ENCODE data around the gene PACS1.
"Not testable (repeated sequence)": the region's sequence is repeated elsewhere in the genome, so short reads cannot be mapped to it uniquely, and the experiment has no call there.

The PACS1 gene

GRCh38 chr11:66230156-66230555 lies 160.1 kb downstream of the PACS1 start:
- no peak for DNase-seq

DNA sequence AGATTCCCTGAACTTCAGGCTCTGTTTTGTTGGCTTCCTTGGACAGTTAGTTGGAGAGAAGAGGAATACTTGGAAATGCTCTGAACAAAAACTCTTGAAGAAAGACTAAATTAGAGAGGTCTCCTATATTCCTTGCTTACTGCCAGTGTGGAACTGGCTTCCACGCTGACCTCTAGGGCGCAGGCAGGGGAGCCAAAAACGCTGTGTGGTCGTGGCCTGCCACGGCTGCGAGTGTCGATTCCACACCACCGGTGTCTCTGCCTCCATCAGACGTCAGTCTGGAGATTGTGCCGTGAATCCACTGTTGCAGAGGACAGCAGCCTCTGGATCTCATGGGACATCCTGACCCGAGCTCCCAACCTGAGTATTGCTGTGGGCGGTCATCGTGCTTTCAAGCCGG lies 160.9 kb downstream of the PACS1 start:
- DNase-seq = no peak

DNA sequence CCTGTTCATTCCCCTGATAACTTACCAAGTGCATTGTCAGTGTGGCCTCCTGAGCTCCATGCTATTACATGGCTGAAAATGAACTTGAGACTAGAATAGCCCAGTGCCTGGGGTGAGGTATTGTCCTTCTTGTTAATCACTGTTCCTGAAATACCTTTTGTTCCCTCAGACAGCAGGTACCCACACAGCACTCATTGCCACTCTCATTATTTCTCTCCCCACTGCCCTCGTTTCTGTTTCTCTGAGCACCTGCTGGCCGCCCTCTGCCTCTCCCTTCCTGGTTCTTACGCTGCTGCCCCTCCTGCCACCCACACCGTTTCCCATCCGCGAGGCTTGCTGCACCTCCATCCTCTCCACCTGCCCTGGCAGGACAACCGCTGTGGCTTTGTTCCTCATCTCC lies 161.5 kb downstream of the PACS1 start:
- DNase-seq = no peak

DNA sequence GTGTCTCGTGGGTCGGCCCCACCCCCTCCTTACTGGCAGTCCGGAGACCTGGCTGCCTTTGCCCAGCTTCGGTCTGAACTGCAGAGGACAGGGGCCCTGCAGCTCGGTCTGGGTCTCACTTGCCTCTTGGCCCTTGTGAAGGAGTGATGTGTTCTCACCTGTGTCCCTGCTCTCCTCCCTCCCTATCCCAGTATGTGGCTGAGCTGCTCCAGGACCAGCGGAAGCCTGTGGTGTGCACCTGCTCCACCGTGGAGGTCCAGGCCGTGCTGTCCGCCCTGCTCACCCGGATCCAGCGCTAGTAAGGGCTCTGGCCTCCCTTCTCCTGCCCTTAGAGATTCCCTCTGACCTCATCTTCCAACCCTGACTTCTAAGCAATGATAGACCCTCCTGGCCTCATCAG lies 162.7 kb downstream of the PACS1 start:
- DNase-seq = no peak

DNA sequence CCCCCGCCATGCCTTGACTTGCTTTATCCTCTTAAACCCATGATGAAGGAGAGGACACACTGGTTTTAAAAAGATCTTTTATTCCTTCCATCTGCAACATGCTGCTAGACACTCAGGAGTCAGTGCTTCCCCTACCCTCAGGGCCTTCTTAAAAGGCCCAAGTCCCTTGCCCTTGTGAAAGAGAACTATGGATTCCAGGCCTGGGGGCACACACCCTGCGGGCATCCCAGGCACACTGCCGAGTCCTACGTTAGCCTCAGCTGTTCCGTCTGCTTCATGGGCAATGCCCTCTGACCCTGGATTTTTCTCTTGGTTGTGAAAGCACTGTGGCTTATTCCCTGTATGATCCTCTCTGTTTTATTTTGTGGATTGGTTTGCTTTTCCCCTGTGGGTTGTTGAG lies 163.2 kb downstream of the PACS1 start:
- DNase-seq = no peak

DNA sequence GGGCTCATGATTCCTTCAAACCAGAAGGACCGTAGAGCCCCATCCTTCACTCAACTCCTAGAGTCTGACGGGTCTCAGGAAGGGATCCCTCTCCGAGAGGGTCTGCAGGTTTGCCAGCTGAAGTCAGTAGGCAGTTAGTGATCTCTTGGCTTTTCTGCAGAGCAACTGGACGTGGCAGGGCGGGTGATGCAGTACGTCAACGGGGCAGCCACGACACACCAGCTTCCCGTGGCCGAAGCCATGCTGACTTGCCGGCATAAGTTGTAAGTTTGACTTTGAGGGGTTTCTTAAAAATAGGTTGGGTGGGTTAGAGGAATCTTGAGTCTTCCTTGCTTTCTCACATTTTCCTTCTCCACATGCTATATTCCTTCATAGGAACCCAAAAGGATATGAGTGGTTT lies 165.1 kb downstream of the PACS1 start:
- DNase-seq = no peak

DNA sequence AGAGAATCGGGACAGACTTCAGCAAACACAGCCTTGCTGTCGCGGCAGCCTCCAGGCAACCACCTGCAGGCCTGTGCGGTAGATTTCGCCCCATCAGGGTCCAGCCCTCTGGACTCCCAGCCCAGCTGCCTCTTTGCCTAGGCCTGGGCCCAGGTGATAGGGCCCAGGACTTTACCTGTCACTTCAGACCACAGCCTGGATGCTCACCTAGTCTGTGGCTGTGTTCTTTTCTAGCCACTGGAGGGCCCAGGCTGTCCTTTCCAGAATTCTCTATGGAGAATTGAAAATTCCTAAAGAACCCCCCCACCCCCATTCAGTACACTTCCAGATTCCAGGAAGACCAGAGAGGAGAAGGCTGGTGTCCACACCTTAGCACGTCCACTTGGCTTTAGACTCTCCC lies 167.8 kb downstream of the PACS1 start:
- DNase-seq = no peak

GRCh38 chr11:66238786-66239413 lies 168.8 kb downstream of the PACS1 start:
- no peak for DNase-seq

DNA sequence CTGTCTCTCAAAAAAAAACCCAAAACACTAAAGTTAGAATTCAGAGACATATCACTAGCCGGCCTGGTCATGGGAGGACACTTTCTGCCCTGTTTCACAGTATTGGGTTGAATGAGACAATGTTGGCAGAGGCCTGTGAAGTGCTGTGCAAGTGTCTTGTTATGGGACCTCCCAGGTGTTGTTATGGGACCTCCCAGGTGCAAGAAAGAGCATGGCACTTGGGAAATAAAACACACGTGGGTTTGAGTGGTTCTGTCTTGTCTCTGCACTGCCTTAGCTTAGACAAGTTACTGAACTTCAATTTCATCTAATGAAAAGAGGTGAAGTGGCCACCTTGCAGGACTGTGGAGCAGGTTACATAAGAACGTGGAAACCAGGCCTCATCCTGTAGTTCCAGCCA lies 169.4 kb downstream of the PACS1 start:
- no peak for DNase-seq

DNA sequence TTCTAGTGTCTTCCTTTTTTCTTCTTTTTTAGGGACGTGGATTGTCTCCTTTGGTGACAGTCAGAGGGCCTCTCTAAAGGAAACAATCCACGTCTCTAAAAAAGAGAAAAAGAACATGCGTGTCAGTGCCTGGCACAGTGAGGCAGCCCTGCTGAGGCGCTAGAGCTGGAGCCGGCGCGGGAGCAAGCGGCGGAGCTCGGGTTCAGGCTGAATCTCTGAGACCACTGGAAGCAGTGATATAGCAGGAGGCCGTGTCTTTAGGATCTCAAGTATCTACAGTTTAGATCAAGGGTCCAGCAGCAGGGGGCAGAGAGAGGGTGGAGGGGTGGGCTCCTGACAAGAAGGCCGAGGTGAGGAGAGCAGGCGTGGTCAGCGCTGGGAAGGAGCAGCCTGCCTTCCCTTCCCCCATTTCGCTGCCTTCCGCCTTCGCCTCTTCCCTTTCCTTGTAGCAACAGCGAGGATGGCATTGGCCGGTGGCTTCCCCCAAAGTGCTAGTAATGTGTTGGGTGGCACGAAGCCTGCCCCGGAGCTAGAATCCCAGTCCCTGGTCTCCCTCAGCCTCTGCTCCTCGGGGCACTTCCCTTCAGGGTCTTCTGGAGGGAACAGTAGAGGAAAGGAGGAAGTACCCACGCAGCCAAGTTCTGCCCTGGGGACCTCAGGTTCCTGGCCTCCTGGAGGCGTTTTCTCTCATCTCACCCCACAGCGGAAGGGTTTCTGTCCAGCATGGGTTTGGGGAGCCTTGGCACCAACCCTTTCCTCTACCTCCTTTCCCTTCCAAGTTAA lies 170.1 kb downstream of the PACS1 start:
- DNase-seq = no peak

GRCh38 chr11:66240781-66241136 lies 170.7 kb downstream of the PACS1 start:
- DNase-seq = no peak

DNA sequence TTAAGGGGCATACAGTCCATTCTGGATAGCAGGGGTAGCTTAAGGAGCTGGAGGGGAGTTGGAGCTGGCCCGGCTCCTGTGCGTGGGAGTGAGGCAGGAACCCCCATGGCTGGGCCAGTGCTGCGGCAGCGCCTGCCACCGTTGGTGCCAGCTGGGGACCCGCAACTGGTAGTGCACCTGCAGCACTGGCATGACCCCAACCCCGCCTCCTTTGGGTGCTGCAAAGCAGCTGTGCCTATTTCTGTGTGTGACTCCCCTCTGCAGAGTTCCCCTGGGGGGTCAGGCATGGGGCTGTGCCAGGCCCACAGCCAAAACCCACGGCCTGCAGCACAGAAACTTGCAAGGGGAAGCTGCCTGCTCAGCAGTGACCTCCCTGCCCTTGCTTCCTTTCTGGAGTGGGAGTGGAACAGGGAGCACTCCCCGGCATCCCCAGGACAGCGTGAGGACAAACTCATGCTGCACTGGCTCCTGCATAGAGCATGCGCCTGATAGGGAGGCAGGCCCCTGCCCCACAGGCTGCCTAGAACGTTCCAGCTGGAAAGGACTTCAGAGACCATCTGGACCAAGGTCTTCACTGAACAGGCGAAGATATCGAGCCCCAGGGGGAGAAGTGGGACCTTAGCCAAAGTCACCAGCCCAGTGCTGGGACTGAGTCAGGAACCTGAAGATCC lies 172.2 kb downstream of the PACS1 start:
- DNase-seq = no peak

DNA sequence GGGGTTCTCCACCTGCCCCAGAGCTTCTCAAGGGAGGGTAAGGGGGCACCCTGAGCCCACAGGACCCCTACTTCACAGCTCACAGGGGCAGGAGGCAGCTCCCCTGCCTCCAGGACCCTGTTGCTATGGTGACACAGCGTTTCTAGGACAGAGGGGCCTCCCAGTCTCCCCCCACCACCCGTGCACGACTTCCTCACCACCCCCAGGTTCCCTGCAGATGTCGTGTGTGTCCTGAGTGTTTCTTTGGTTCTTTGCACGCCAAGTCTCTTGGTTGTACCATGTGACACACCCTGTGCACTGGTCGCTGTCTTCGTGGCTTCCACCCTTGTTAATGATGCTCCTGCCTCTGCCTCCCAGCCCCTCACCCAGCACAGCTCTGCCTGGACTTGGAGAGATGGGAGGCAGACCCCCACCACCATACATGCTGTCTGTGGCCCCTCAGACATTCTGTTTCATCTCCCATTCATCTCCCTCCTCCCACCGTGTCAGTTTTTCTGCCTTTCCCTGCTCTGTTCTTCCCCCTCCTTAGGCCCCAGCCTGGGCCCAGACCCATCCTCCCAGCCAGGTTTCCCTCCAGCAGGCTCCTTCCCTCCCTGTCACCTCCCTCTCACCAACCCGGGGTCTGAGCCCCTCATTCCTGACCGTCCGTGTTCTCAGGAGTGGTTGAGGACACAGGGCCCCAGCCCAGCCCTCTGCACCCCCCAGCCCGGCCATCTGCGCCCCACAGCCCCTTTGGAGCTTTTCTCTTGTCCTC lies 173.9 kb downstream of the PACS1 start:
- no peak for DNase-seq

DNA sequence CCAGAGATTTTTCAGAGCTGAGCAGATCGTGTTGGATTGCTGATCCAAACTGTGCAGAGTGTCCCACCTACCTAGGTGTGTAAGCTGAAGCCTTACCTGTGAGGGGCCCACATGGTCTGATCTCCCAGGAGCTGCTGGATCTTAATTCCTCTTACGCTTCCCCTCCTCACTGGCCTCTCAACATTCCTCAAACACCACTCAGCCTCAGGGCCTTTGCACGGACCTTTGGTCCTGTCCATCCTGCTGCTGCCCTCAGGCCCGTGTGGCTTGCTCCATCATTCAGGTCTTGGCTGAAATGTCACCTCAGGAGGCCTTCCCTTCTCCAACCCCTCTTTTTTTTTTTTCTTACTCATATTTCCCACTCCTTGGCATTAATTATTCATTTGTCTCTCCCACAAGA lies 177.2 kb downstream of the PACS1 start:
- DNase-seq = no peak

DNA sequence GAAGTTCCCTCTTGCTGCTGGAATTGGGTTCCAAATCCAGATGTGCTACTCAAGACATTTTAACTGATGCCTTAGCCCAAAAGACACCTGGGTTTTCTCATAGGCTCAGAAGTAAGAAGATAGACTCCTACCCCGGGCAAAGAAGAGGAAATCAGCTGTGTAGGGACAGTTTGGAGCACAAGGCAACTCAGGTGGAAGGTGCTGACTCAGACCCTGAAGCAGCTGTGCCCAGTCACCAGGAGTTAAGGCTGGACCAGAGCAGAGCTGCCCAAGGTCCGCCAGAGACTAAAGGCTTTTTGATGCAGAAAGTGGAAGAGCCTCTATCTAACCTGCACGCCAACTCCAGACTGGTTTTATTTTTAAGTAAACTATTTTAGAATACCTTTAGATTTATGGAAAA lies 177.7 kb downstream of the PACS1 start:
- no peak for DNase-seq

DNA sequence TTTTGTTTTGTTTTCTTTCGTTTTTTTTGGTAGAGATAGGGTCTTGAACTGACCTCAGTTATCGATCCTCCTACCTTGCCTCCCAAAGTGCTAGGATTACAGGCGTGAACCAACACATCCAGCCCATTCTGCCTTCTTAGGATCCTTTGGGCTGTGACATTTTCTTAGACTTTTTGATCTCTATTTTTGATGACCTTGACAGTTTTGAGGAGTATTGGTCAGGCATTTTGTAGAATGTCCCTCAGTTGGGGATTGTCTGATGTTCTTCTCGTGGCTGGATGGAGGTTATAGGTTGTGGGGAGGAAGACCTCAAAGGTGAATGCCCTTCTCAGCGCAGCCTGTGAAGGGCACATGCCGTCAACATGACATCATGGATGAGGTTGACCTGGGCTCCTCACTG lies 178.8 kb downstream of the PACS1 start:
- DNase-seq = no peak

DNA sequence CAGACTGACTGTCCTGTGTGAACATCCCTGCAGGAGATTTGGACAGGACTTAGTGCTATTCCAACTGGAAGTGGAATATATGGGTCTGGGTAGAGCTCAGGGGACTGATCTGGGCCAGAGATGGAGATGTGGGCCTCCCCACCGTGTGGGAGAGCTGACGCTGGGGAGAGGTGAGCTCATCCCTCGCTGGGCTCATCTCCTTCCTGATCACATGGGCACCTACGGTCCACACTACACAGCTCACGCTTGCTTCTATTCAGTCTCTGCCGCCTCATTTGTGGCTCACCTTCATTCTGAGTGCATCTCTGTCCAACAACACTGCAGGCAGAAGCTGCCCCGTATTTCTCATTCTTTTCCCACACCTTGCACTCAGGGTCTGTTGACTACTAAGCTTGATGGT lies 181.7 kb downstream of the PACS1 start:
- DNase-seq = no peak

- not testable (repeated sequence) for DNase-seq
Observed at GRCh38 chr11:66253081-66253480, 183.0 kb downstream of the PACS1 start.

DNA sequence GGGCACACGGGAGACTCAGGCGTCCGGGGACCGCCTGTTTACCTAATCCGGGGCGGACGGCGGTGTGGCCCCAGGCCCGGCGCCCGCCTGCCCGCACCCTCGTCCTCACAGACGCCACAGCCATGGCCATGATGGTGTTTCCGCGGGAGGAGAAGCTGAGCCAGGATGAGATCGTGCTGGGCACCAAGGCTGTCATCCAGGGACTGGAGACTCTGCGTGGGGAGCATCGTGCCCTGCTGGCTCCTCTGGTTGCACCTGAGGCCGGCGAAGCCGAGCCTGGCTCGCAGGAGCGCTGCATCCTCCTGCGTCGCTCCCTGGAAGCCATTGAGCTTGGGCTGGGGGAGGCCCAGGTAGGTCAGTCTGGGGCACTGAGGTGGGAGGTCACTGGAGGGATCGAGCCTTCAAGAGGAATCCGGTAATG lies 188.4 kb downstream of the PACS1 start:
- DNase-seq = no peak

DNA sequence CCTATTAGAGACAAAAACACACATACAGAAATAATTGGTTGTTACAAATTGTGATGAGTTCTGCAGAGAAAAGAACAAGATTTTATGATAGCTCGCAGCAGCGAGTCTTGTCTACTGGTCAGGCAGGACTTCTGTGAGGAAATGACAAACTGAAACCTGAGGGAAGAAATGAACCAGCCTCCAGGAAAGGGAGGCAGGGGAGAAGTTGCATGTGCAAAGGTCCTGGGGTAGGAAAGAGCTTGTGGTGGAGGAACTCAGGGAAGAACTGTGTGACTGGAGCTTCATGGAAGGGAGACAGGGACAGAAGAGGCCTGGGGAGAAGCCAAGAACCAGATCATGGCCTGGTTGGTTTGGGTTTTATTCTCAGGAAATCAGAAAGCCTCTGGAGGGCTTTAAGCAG lies 189.2 kb downstream of the PACS1 start:
- no peak for DNase-seq

DNA sequence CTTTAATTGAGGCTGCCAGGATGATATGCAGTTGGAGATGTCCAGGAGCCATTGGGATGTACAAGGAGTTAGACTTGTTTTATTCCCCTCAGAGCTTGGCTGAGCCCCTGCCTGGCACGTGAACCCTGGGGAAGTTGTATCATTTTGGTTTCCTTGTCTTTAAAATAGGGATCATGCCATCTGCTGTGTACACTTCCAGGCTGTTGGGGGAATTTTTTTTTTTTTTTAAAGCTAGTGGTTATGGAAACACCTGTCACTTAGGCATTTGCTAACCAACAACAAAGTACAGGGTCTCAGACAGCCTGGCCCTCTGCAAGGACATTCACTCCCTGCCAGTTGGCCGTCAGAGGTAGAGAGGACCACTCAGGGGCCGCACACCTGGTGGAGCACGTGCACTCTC lies 189.9 kb downstream of the PACS1 start:
- no peak for DNase-seq

DNA sequence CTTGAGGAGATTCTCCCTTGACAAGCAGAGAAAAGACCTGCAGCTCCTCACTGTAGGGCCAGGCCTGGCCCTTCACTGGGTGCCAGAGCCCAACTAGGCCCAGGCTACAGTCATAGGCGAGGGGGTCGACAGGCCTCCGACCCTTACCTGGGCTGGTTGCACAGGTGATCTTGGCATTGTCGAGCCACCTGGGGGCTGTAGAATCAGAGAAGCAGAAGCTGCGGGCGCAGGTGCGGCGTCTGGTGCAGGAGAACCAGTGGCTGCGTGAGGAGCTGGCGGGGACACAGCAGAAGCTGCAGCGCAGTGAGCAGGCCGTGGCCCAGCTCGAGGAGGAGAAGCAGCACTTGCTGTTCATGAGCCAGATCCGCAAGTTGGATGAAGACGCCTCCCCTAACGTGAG lies 191.5 kb downstream of the PACS1 start:
- no peak for DNase-seq

DNA sequence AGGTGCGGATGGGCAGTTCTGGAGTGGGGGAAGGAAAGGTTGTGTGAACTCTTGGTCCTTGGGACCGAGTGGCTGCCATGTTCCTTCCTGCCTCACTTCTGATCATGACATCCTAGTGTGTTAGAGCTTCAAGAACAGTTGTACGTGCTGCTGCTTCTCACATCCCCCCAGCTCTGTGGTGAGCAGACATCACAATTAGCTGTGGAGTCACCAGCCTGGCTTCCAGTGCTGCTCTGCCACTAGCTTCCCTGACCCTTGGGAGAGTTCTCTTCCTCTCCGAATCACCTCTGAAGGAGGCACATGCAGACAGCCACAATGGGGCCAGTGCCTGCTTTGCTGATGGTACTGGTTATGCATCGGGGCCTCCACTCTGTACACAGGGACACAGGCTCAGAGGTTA lies 192.1 kb downstream of the PACS1 start:
- no peak for DNase-seq

DNA sequence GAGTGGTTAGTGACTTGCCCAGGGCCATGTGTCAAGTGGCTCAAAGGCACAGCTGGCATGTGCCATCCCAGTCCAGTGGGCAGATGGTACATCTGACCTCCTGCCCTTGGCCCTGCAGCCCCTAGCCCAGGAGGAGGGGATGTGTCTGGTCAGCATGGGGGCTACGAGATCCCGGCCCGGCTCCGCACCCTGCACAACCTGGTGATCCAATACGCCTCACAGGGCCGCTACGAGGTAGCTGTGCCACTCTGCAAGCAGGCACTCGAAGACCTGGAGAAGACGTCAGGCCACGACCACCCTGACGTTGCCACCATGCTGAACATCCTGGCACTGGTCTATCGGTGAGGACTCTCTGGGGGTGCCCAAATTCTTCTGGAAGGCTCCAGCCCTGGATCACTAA lies 192.6 kb downstream of the PACS1 start:
- no peak for DNase-seq

Measured in DMS53 (cell line).